Fibroblast of skin of abdomen (primary cell): Measurements from ENCODE around the gene GPI.
"Not testable (repeated sequence)": the region's sequence is repeated elsewhere in the genome, so short reads cannot be mapped to it uniquely, and the experiment has no call there.

ENCODE experiments used
- DNase-seq: peaks from one replicate; pipeline ENCODE4 v3.0.0-alpha.2; 2013

The GPI gene

DNA sequence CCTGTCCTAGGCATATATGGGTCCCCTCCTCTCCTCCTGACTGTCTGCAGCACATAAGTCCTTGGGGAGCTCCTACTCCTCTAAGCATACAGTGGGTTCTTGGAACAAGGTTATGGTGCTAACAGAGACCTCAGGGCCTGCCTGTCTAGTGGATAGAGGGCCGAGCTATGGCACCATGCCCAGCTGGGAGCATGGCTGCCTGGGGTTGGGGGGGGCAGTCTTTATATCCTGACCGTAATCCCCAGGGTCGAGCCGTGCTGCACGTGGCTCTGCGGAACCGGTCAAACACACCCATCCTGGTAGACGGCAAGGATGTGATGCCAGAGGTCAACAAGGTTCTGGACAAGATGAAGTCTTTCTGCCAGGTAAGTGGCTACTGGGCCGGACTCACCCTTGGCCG, 3.3 kb downstream of the GPI start:
- no peak for DNase-seq

DNA sequence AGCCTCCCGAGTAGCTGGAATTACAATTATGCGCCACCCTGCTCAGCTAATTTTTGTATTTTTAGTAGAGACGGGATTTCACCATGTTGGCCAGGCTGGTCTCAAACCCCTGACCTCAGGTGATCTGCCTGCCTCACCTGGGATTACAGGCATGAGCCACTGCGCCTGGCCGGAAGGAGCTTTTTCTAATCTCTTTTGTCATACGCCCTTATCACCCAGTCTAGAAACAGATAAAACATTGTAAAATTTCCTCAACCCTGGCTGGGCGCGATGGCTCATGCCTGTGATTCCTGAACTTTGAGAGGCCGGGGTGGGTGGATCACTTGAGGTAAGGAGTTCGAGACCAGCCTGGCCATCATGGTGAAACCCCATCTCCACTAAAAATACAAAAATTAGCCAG, 4.2 kb downstream of the GPI start:
- DNase-seq = not testable (repeated sequence)

GRCh38 chr19:34370117-34370516, 5.1 kb downstream of the GPI start:
- no peak for DNase-seq

- DNase-seq = no peak
Observed at GRCh38 chr19:34370983-34371382, 6.0 kb downstream of the GPI start.

DNA sequence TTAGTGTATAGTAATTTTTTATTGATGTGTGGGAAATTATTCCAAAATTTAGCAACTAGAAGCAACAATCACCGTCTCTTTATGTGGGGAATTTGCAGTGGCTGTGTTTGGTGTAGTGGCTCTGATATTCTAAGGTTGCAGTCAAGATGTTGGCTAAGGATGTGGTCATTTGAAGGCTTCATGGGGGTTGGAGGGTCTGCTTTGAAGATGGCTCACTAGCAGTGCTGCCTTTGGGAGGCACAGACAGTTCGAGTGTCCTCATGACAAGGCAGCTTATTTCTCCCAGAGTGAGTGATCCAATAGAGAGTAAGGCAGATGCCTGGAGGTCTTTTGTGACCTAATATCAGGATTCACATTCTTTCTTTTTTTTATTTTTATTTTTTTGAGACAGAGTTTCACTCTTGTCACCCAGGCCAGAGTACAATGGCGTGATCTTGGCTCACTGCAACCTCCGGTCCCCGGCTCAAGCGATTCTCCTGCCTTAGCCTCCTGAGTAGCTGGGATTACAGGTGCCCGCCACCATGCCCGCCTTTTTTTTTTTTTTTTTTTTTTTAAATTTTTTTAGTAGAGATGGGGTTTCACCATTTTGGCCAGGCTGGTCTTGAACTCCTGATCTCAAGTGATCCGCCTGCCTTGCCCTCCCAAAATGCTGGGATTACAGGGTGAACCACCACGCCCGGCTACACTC, 8.7 kb downstream of the GPI start:
- no peak for DNase-seq

DNA sequence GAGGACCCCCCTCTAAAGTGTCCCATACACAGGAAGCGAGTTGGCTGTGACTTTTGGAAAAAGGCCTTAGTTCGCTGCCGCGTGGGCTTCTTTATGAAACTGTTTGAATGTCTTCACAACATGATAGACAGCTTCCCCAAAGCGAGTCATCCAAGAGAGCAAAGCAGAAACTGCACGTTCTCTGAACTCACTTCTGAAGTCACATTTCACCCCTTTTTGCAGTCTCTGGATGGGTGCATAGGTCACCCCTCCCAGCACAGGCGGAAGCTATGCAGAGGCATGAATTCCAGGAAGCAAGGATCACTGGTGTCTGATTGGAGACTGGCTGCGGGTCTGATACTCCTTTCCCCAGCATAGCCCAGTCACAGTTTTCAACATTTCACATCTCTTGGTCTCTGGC, 10.6 kb downstream of the GPI start:
- DNase-seq = no peak

DNA sequence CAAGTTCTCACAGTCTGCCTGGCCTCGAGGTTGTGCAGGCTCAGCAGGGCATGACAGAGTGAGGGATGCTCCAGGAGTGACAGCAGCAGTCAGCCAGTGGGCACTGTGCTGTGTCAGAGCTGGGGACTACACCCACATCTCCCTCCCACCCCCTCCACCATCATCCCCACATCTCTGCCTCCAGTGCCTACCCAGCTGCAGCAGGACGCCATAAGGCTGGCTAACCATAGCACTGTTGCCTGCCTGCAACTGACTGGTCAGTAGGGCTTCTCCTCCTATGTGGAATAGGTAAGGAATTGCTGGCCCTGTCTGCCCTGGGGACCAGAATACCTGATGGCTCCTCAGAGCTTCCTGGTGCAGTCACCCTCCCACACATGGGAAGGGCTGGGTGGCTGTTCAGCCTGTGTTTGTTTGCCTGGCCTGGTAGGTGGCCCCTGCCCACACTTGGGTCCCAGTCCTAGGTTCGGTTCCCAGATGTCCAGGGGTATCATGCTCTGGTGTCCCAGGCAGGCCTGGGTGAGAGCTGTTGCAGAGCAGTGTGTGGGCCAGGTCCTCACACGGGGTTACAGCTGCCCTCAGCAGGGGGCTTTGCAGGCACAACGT, 15.7 kb downstream of the GPI start:
- no peak for DNase-seq

- DNase-seq = no peak
Observed at GRCh38 chr19:34381399-34382251, 16.6 kb downstream of the GPI start.

GRCh38 chr19:34382471-34382870, 17.5 kb downstream of the GPI start:
- DNase-seq = no peak

- DNase-seq = no peak
Observed at GRCh38 chr19:34383599-34383998, 18.6 kb downstream of the GPI start.

GRCh38 chr19:34386645-34387445, 21.8 kb downstream of the GPI start:
- no peak for DNase-seq

GRCh38 chr19:34387446-34387810, 22.4 kb downstream of the GPI start:
- DNase-seq = no peak

- not testable (repeated sequence) for DNase-seq
Observed at GRCh38 chr19:34388745-34389144, 23.7 kb downstream of the GPI start.

GRCh38 chr19:34391813-34392212, 26.8 kb downstream of the GPI start:
- no peak for DNase-seq

GRCh38 chr19:34393031-34393430, 28.0 kb downstream of the GPI start:
- DNase-seq = no peak

DNA sequence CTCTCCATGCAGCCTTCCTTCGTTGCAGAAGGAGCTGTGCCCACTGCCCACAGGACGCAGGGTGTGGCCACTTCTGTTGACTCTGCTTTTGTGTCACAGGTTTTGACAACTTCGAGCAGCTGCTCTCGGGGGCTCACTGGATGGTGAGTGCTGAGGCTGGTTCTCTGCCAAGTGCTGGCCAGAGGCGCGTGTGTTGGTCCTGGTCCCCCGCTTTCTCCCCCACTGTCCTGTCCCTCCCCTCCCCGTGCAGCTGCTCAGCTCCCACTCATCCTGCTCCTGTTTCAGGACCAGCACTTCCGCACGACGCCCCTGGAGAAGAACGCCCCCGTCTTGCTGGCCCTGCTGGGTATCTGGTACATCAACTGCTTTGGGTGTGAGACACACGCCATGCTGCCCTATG, 28.6 kb downstream of the GPI start:
- no peak for DNase-seq

GRCh38 chr19:34397853-34398252, 32.9 kb downstream of the GPI start:
- DNase-seq = no peak

DNA sequence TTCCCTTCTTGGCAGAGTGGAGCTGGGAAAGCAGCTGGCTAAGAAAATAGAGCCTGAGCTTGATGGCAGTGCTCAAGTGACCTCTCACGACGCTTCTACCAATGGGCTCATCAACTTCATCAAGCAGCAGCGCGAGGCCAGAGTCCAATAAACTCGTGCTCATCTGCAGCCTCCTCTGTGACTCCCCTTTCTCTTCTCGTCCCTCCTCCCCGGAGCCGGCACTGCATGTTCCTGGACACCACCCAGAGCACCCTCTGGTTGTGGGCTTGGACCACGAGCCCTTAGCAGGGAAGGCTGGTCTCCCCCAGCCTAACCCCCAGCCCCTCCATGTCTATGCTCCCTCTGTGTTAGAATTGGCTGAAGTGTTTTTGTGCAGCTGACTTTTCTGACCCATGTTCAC, 34.9 kb downstream of the GPI start:
- DNase-seq = no peak

GRCh38 chr19:34400844-34401243, 35.8 kb downstream of the GPI start:
- DNase-seq = not testable (repeated sequence)

GRCh38 chr19:34402074-34402600, 37.1 kb downstream of the GPI start:
- DNase-seq = no peak

- no peak for DNase-seq
Observed at GRCh38 chr19:34403784-34404108, 38.8 kb downstream of the GPI start.

- peak; percentile 89 for DNase-seq
Observed at GRCh38 chr19:34404109-34404909, 39.3 kb downstream of the GPI start, which contains the start of gene PDCD2L. TSS of gene PDCD2L (plus strand) at chr19:34404399. CDS start at chr19:34404431, 32 bp downstream.
